Nephron (organoid): Measurements from ENCODE around the gene MCCD1.

Experiments
- H3K27ac Mint-ChIP-seq, 3 experiments: 2 replicates each; pipeline ENCODE4 v1.8.0; 2020; ENCODE audit warnings: mixed read lengths in 3 of 3, mild to moderate bottlenecking in 2 of 3, moderate library complexity in 1 of 3
- H3K27me3 Mint-ChIP-seq: 2 replicates; pipeline ENCODE4 v1.8.0; 2021; ENCODE audit warnings: low read depth, mild to moderate bottlenecking, moderate library complexity, mixed read lengths
- H3K36me3 Mint-ChIP-seq: 2 replicates; pipeline ENCODE4 v1.8.0; 2020; ENCODE audit warnings: low read depth, mixed read lengths
- H3K4me1 Mint-ChIP-seq: 2 replicates; pipeline ENCODE4 v1.8.0; 2020; ENCODE audit warnings: mixed read lengths
- H3K4me3 Mint-ChIP-seq, 3 experiments: 2 replicates each; pipeline ENCODE4 v1.8.0; 2020; ENCODE audit warnings: mild to moderate bottlenecking in 3 of 3, mixed read lengths in 3 of 3, moderate library complexity in 2 of 3
- H3K9me3 Mint-ChIP-seq: 2 replicates; pipeline ENCODE4 v1.8.0; 2020; ENCODE audit warnings: mixed read lengths
- TF ChIP-seq, protein P1 (sequence below), 3 experiments: fragments of 200-600 bp; sonication (generic); IDR thresholded peaks; one replicate each; pipeline ENCODE4 v1.5.0; 2021; ENCODE audit warnings: antibody characterized with exemption in 3 of 3; ENCODE audit not compliant: unreplicated experiment in 3 of 3

The MCCD1 gene

DNA sequence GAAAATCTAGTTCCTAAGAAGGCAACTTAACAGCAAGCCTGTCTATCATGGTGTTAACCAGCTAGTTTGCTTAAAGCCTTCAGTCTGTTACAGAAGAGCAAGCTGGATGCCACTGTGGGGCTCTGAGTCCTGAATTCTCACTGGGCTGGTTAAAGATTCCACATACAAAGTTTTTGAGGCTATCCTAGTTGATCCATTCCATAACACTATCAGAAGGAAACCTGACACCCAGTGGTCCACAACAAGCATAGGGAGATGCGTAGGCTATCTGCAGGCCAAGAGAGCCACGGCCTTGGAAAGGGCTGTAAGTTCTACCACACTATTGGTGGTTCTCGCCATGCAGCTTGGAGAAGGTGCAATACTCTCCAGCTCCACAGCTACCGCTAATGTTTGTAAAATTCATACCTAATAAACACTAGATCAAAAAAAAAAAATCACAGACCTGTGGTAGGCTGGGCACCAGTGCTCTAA lies 420 bp upstream of the MCCD1 start:
- H3K9me3 Mint-ChIP-seq = no peaks in the 10 kb centered on the region
- H3K4me1 Mint-ChIP-seq = peaks cover 10% of the 10 kb centered on the region
- H3K4me3 Mint-ChIP-seq = no peak overlapping the region
- TF ChIP-seq, protein P1, sequence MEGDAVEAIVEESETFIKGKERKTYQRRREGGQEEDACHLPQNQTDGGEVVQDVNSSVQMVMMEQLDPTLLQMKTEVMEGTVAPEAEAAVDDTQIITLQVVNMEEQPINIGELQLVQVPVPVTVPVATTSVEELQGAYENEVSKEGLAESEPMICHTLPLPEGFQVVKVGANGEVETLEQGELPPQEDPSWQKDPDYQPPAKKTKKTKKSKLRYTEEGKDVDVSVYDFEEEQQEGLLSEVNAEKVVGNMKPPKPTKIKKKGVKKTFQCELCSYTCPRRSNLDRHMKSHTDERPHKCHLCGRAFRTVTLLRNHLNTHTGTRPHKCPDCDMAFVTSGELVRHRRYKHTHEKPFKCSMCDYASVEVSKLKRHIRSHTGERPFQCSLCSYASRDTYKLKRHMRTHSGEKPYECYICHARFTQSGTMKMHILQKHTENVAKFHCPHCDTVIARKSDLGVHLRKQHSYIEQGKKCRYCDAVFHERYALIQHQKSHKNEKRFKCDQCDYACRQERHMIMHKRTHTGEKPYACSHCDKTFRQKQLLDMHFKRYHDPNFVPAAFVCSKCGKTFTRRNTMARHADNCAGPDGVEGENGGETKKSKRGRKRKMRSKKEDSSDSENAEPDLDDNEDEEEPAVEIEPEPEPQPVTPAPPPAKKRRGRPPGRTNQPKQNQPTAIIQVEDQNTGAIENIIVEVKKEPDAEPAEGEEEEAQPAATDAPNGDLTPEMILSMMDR (IDR thresholded peaks at IDR 0.05; ENCODE audit: unreplicated experiment in 3 of 3) = no peak
- peak overlapping the region in 1 of 3 experiments; percentile 67 for H3K27ac Mint-ChIP-seq
- peaks cover 43% of the 10 kb centered on the region for H3K36me3 Mint-ChIP-seq
- peaks cover 1% of the 10 kb centered on the region for H3K27me3 Mint-ChIP-seq

DNA sequence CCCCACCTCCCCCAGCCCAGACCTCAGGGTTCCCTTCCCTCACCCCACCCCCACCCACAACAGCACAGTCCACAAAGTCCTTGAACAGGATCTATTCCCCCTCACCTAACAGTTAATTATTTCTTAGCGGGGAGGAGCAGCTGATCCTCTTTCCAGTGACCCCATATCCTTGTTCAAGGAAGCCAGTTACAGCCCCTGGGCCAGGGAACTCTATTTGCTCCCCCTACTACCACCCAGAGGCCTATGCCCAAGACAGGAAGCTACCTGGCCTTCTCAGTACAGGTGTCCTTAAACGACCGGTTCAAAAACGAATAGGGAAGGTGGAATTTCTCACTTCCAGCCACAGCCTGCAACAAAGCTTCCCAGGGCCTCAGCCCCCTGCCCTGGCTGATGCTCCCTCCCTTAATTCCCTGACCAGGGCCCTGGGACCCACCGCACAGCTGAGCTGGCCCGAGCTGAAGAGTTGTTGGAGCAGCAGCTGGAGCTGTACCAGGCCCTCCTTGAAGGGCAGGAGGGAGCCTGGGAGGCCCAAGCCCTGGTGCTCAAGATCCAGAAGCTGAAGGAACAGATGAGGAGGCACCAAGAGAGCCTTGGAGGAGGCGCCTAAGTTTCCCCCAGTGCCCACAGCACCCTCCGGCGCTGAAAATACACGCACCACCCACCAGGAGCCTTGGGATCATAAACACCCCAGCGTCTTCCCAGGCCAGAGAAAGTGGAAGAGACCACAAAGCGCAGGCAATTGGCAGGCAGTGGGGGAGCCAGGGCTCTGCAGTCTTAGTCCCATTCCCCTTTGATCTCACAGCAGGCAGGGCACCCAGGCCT lies 778 bp downstream of the MCCD1 start:
- H3K27me3 Mint-ChIP-seq = no peaks in the 10 kb centered on the region

DNA sequence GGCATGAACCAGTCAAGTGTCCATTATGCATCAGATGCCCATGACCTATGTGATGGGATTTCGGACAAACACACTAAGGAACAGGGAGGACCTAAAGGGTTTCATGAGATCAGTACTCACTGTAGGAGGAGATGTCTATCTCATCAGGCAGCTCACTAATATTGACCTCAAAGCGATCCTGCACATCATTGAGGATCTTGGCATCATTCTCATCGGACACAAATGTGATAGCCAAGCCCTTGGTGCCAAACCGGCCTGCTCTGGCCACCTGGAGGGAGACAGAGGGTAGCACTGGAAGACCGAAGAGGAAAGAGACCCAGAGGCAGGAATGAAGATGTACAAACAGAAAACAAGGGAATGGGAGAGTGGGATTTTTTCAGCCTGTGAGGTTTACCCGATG lies 1.9 kb downstream of the MCCD1 start:
- Mint-ChIP-seq H3K4me1 (peaks cover 12% of the 10 kb centered on the region), H3K9me3 (no peaks in the 10 kb centered on the region), H3K36me3 (peaks cover 63% of the 10 kb centered on the region), H3K27me3 (no peaks in the 10 kb centered on the region), H3K27ac (peak overlapping the region in 1 of 3 experiments; percentile 67), H3K4me3 (no peak overlapping the region)
- TF ChIP-seq, protein P1 (IDR thresholded peaks at IDR 0.05; ENCODE audit: unreplicated experiment in 3 of 3) = no peak

More for the DNA sequence above, 778 bp downstream of the MCCD1 start:
- Mint-ChIP-seq H3K36me3 (peaks cover 51% of the 10 kb centered on the region), H3K4me1 (peaks cover 12% of the 10 kb centered on the region), H3K9me3 (no peaks in the 10 kb centered on the region), H3K27ac (peak overlapping the region in 1 of 3 experiments; percentile 67), H3K4me3 (no peak overlapping the region)
- TF ChIP-seq, protein P1 (IDR thresholded peaks at IDR 0.05; ENCODE audit: unreplicated experiment in 3 of 3) = no peak

DNA sequence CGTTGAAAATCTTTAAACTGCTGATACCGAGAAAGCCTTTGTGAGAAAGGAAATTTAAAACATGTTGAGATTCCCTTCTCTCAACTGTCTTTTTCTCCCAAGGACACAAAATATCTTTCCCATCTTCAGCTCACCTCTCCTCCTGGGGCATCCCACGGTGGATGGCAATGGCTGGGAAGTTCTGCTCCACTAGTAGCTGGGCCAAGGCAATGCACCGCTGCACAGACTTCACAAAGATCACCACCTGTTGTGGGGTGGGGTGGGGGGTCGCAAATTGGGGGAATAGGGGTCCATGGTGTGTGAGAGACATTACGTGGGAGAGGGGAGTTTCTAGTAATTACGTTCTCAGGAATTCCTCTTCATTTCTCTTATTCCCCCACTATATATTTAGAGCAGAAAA lies 2.4 kb downstream of the MCCD1 start:
- TF ChIP-seq, protein P1 (IDR thresholded peaks at IDR 0.05; ENCODE audit: unreplicated experiment in 3 of 3) = no peak
- H3K9me3 Mint-ChIP-seq = no peaks in the 10 kb centered on the region
- H3K27ac Mint-ChIP-seq = no peak overlapping the region
- H3K4me3 Mint-ChIP-seq = no peak overlapping the region
- peaks cover 68% of the 10 kb centered on the region for H3K36me3 Mint-ChIP-seq
- H3K27me3 Mint-ChIP-seq = no peaks in the 10 kb centered on the region
- H3K4me1 Mint-ChIP-seq = peaks cover 14% of the 10 kb centered on the region

DNA sequence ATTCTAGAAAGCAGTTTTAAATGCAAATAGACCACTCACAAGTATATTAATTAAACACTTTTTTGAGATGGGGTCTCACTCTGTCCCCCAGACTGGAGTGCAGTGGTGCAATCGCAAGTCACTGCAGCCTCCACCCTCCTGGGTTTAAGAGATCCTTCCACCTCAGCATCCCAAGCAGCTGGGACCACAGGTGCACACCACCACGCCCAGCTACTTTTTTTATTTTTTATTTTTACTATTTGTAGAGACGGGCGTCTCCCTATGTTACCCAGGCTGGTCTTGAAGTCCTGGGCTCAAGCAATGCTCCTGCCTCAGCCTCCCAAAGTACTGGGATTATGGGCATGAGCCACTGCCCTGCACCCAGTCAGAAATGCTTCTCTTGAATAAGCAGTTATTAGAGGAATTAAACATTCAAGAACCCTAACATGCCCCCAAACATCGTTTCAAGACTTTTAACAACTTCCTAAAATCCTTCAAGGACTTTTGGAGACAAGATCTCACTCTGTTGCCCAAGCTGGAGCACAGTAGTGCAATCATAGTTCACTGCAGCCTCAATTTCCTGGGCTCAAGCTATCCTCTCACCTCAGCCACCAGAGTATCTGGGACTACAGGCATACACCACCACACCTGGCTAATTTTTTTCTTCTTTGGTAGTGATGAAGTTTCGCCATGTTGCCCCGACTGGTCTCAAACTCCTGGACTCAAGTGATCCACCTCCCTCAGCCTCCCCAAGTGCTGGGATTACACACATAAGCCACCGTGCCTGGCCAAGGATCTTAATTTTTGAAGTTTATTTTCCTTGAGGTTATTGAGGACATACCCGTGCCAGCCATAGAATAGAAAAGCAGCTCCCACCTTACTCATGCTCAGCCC lies 3.2 kb downstream of the MCCD1 start:
- Mint-ChIP-seq H3K9me3 (no peaks in the 10 kb centered on the region), H3K36me3 (peaks cover 75% of the 10 kb centered on the region), H3K4me1 (peaks cover 19% of the 10 kb centered on the region), H3K27me3 (no peaks in the 10 kb centered on the region), H3K27ac (peak overlapping the region in 1 of 3 experiments; percentile 25), H3K4me3 (no peak overlapping the region)
- TF ChIP-seq, protein P1 (IDR thresholded peaks at IDR 0.05; ENCODE audit: unreplicated experiment in 3 of 3) = no peak
